Heart right ventricle (tissue), 16 donors: Measurements from ENCODE around the gene GALNT13. TPM values are rescaled to one million over a fixed set of nuclear protein-coding genes. Genes with fewer than 3 reads are reported as not detected.

Experiments
- ATAC-seq, 8 donors: fragments of 200-7000 bp; cut with Tn5 transposase; one replicate each; pipeline ENCODE4 v1.9.1; 2020; ENCODE audit warnings: mild to moderate bottlenecking in 8 of 8, moderate library complexity in 8 of 8, moderate number of reproducible peaks in 1 of 8
- DNase-seq, 2 donors: peaks; one replicate each; pipeline ENCODE4 v3.0.0-alpha.2; 2020
- H3K27ac ChIP-seq, 10 donors: fragments of 200-600 bp; sonication (generic) in 2 of 10; one replicate each; pipeline versions ENCODE4 v1.5.0 to v1.8.0; 2020 to 2022; ENCODE audit warnings: mild to moderate bottlenecking in 3 of 10
- H3K27me3 ChIP-seq, 7 donors: fragments of 200-600 bp; one replicate each; pipeline ENCODE4 v1.8.0; 2021 to 2022; ENCODE audit warnings: mild to moderate bottlenecking in 2 of 7
- H3K36me3 ChIP-seq, 9 donors: fragments of 200-600 bp; sonication (generic) in 1 of 9; one replicate each; pipeline versions ENCODE4 v1.5.0 to v1.8.0; 2020 to 2022; ENCODE audit warnings: mild to moderate bottlenecking in 2 of 9
- H3K4me1 ChIP-seq, 9 donors: fragments of 200-600 bp; sonication (generic) in 1 of 9; one replicate each; pipeline versions ENCODE4 v1.5.0 to v1.8.0; 2020 to 2022; ENCODE audit warnings: mild to moderate bottlenecking in 4 of 9
- H3K4me3 ChIP-seq, 10 donors: fragments of 200-600 bp; sonication (generic) in 2 of 10; one replicate each; pipeline versions ENCODE4 v1.5.0 to v1.8.0; 2020 to 2022; ENCODE audit warnings: mild to moderate bottlenecking in 7 of 10, moderate library complexity in 2 of 10
- H3K9me3 ChIP-seq, 11 donors: fragments of 200-600 bp in 10 of 11; sonication (generic) in 2 of 11; one replicate each; pipeline versions ENCODE4 v1.5.0 to v1.8.0; 2013 to 2022; ENCODE audit warnings: mild to moderate bottlenecking in 2 of 11, control low read depth in 1 of 11, moderate library complexity in 1 of 11
- CTCF ChIP-seq, 9 donors: fragments of 200-600 bp; sonication (generic) in 2 of 9; IDR thresholded peaks; one replicate each; pipeline versions ENCODE4 v1.5.0 to v1.8.0; 2021 to 2022; ENCODE audit warnings: antibody characterized with exemption in 9 of 9, mild to moderate bottlenecking in 5 of 9, moderate library complexity in 1 of 9
- WGBS, 2 donors: extraction: QIAGEN DNeasy Blood & Tissue Kit; methylation state at CpG; one replicate each; pipeline ENCODE4 v1.1.7; 2013; ENCODE audit warnings: inconsistent platforms in 1 of 2; 5-methylcytosine and 5-hydroxymethylcytosine counted together
- intact Hi-C, 10 donors: fragments of 100-400 bp; cut with DNase I; formaldehyde crosslinking; loops; one replicate each; pipeline versions ENCODE4 v1.11.1 to v1.14.2; 2022
- polyA plus RNA-seq, 2 donors: library from polyadenylated mRNA; stranded (reverse); fragments of 200-250 nt; gene quantifications; one replicate each; pipeline ENCODE4 v1.2.3, GENCODE V29; 2013
- total RNA-seq, 10 donors: library from RNA; stranded (reverse); fragmentation: NEBNext Ultra II Directional in 3 of 10; extraction: Animal tissue kit (Norgen Biotek cat#: 25700) in 3 of 10; gene quantifications; one replicate each; pipeline versions ENCODE4 v1.2.1 to v1.2.4, GENCODE V29; 2021 to 2023
- donor health status: Arrhythmogenic right ventricular cardiomyopathy.
- donor health status: ischemic (EF 13 %, LVEDD 7.1; RV severe dilation, severe dysfunction).
- donor health status: healthy with polysubstance abuse.
- donor health status: DM: no; HTN: yes; CAD: no.
- donor health status: DM: no; HTN: no; CAD: no.
- donor health status: ischemic (EF 25% LVEDD 6.9; RV normal size, moderate dysfunction).
- donor health status: ischemic (EF 25% LVEDD 5.7; RV mildly dilated, moderate dysfunction).
- donor health status: healthy.
- donor health status: DM: yes; HTN: yes; CAD: no.
- donor health status: Ischemic cardiomyopathy.
- donor health status: ischemic (EF 35%, LVEDD 5.7; RV mildly dilated, moderate dysfunction).
- donor health status: nonischemic (EF 11% LVEDD 7.7; RV severe dilation, severe dysfunction).
- donor health status: DM: yes; HTN: yes; CAD: no.
- donor health status: PGD.
- donor health status: ischemic (EF 29% LVEDD 5.4; RV normal size, mild dysfunction).
- donor health status: nonischemic (EF 23%, LVEDD 6.1; RV moderate dilation, normal function).

Gene GALNT13
- total and polyA plus RNA-seq, 12 donors = 0.01 to 0.30 (median 0.05) TPM; not detected in 9

GRCh38 chr2:154240316-154240715, 368.6 kb downstream of the GALNT13 start:
- no peak for TF ChIP-seq CTCF (IDR thresholded peaks at IDR 0.05)
- no peak for DNase-seq
- Histone ChIP-seq H3K4me1 (no peaks in the 10 kb centered on the region), H3K36me3 (no peaks in the 10 kb centered on the region), H3K9me3 (no peaks in the 10 kb centered on the region), H3K4me3 (no peak overlapping the region), H3K27ac (no peak overlapping the region), H3K27me3 (no peaks in the 10 kb centered on the region)
- intact Hi-C loops = no loop called here
- 86 to 89% methylated on average over 8 of the region's 8 CpGs for WGBS, 2 donors
- ATAC-seq = no peak

- intact Hi-C loops = no loop called here
Observed at GRCh38 chr2:154240921-154241379, 369.2 kb downstream of the GALNT13 start.

GRCh38 chr2:154242687-154243086, 371.0 kb downstream of the GALNT13 start:
- Histone ChIP-seq H3K4me1 (no peaks in the 10 kb centered on the region), H3K4me3 (no peak overlapping the region), H3K27ac (no peak overlapping the region), H3K36me3 (no peaks in the 10 kb centered on the region), H3K27me3 (no peaks in the 10 kb centered on the region), H3K9me3 (no peaks in the 10 kb centered on the region)
- DNase-seq (no peak), ATAC-seq (no peak)
- intact Hi-C loops = no loop called here
- TF ChIP-seq CTCF (IDR thresholded peaks at IDR 0.05) = no peak
- WGBS, 2 donors = 79 to 80% methylated on average over 7 of the region's 7 CpGs

More at GRCh38 chr2:154240921-154241379, 369.2 kb downstream of the GALNT13 start:
- 61 to 72% methylated on average over 12 of the region's 12 CpGs for WGBS, 2 donors
- no peak for DNase-seq
- TF ChIP-seq CTCF (IDR thresholded peaks at IDR 0.05) = no peak
- ATAC-seq = no peak
- no peak overlapping the region for H3K4me3 ChIP-seq
- no peaks in the 10 kb centered on the region for H3K36me3 ChIP-seq
- no peaks in the 10 kb centered on the region for H3K4me1 ChIP-seq
- H3K27ac ChIP-seq = no peak overlapping the region
- no peaks in the 10 kb centered on the region for H3K9me3 ChIP-seq
- no peaks in the 10 kb centered on the region for H3K27me3 ChIP-seq

GRCh38 chr2:154243685-154244084, 372.0 kb downstream of the GALNT13 start:
- no peaks in the 10 kb centered on the region for H3K27me3 ChIP-seq
- WGBS, 2 donors = 21 to 22% methylated on average over 1 of the region's 1 CpG

More at GRCh38 chr2:154243685-154244084, 372.0 kb downstream of the GALNT13 start:
- no peaks in the 10 kb centered on the region for H3K4me1 ChIP-seq
- ATAC-seq (no peak), DNase-seq (no peak)
- H3K4me3 ChIP-seq = no peak overlapping the region
- no peaks in the 10 kb centered on the region for H3K36me3 ChIP-seq
- no peak overlapping the region for H3K27ac ChIP-seq
- intact Hi-C loops = no loop called here
- no peak for TF ChIP-seq CTCF (IDR thresholded peaks at IDR 0.05)
- no peaks in the 10 kb centered on the region for H3K9me3 ChIP-seq
